HG02678 (cell line): ENCODE data around the gene ZNF532.
A peak's percentile ranks its signal among the peaks of the same experiment; 100 is the strongest.
"Not testable (repeated sequence)": the region's sequence is repeated elsewhere in the genome, so short reads cannot be mapped to it uniquely, and the experiment has no call there.

ENCODE experiments used
- ATAC-seq: cut with Tn5 transposase; IDR thresholded peaks from one replicate; pipeline ENCODE4 v1.9.1; 2021; ENCODE audit warnings: mild to moderate bottlenecking, moderate library complexity; ENCODE audit not compliant: unreplicated experiment

The ZNF532 gene

DNA sequence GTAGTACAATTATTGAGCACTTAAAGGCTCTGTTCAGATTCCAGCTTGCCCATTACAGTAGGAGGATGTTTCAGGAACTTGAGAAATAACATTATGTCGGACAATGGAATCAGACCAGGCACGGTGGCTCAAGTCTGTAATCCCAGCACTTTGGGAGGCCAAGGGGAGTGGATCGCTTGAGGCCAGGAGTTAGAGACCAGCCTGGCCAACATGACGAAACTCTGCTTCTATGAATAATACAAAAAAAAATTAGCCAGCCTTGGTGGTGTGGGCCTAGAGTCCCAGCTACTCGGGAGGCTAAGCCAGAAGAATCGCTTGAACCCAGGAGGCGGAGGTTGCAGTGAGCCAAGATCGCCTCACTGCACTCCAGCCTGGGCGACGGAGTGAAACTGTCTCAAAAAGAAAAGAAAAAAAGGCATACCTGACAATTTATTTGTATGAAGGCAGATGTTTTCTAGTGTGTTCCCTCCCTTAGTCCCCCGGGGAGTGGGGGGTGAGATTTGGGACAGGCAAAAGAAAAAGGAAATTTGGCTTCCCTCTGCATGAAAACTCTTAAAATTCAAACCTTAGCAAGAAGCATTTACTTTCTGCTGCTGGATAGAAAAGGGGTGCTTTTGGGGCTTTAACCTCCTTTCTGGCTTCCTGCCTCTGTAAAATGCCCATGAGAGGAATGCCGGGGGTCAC, 13.7 kb upstream of the ZNF532 start:
- ATAC-seq = no peak

DNA sequence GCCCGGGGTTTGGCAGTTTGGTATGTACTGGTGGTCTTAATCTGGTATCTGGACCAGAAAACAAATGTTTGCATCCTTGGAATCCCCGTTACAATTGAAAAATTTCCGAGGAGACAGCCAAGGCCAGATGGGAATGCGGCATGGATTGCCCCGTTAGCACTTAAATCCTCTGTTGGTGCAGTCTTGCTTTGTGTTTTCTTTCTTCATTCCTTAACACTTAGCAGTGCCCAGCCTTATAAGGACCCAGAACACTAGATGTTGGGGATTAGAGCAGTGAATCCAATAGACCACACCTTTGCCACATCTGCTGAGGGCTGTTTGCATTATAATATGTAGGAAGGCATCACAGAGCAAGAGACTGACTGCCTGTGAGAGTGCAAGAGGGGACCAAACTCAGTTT, 12.8 kb upstream of the ZNF532 start:
- ATAC-seq = no peak

- ATAC-seq = no peak
These were observed 12.0 kb upstream of the ZNF532 start for GRCh38 chr18:58852629-58853028.

DNA sequence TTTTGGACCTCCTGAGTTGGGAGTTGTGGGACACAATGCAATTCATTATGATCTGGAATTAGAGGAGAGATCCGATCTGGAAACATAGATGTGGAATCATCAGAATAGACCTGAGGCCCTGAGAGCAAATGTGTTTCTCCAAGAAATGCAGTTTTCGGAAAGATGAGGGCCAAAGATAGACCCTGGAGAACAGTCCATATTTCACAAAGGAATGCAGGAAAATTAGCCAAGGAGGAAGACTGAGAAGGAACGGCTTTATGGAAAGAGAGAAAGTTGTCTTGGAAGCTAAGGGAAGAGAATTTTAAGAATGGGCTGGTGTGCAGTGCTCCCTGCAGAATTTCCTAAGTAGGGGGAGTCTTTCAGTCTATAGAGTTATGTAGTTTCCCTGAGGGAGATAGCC, 11.1 kb upstream of the ZNF532 start:
- no peak for ATAC-seq

DNA sequence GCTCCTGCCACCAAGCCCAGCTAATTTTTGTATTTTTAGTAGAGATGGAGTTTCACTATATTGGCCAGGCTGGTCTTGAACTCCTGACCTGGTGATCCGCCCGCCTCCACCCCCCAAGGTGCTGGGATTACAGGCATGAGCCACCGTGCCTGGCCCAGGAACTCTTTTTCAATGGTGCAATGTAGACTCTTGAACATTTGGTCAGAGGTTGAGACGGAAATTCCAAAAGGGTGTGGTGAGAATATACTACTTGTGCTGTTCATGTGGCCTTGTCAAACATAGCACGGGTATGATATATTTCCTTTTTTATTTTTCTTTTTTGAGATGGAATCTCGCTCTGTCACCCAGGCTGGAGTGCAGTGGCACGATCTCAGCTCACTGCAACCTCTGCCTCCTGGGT, 9.2 kb upstream of the ZNF532 start:
- ATAC-seq = not testable (repeated sequence)

DNA sequence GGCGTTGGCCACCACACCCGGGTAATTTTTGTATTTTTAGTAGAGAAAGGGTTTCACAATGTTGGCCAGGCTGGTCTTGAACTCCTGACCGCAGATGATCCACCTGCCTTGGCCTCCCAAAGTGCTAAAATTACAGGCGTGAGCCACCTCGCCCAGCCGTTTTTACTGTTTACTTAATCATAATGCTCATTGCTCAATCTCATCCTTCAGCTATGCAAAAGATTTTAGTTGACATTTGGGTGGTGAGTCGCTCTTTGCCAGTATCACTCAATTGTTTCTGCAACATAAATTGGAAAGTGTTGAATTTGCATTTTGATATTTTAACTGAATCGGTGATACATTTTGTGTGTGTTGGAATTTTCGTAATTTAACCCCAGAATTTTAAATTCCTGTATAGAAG, 7.8 kb upstream of the ZNF532 start:
- no peak for ATAC-seq

DNA sequence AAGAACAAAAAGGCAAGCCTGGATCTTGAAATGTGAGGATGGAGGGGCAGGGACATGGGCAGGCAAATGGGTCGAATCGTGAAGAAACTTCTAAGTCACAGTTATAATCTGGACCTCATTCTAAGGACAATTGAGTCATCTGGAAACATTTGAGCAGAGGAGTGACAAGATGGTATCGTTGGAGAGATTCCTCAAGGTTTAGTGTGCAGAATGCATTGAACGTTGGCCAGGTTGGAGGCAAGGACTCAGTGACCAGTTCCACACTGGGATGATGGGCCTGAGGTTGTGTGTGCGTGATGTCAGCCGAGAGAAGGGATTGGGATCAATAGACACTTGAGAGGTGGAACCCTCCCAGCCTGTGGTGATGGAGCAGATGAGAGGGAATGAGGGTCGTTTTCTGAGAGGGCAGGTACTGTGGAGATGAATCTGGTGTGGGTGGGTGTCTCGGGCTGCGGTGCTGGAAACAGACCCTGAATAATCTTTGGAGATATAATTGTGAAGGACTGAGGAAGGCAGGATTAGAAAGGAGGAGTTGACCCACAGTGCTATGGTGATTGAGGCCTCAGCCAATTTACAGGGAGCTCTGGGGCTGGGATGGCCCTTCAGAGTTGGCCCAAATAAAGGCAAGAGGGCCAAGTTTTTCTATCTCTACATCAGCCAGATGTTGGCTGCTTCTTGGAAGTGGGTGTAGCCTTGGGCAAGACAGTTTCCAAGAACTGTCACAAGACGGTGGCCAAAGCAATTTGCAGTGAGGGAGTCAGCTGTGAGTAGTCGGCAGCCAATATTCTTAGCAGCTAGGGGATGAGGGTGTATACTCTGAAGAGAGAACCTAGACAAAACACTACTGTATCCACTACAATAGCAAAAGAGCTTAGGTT, 5.8 kb upstream of the ZNF532 start:
- no peak for ATAC-seq

- ATAC-seq = no peak
These were observed 4.8 kb upstream of the ZNF532 start for GRCh38 chr18:58859907-58860306.

DNA sequence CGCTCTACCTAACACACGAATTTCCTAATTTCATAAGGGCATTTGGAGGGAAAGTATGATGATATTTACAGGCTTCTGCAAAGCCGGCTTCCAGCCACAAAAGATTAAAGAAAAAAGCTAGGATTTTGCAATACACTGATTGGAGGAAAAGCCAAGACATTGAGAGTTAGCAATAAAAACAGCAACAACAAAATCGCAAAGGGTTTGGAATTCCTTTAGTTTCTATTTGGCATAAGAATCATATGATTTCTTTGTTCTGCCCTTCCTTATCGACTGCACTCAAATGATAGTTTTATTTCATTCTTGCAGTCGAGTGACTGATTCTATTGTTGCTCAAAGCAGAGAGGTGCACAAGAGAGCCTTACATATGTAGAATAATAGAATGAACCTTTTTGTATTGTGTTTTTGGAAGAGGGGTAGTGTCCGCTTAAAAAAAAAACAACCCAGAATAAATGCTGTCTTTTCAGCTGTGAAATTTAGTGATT, 3.9 kb upstream of the ZNF532 start:
- ATAC-seq = no peak

- no peak for ATAC-seq
These were observed 3.3 kb upstream of the ZNF532 start for GRCh38 chr18:58861353-58861752.

GRCh38 chr18:58861861-58862301, 2.8 kb upstream of the ZNF532 start:
- no peak for ATAC-seq

- no peak for ATAC-seq
These were observed 2.3 kb upstream of the ZNF532 start for GRCh38 chr18:58862356-58862755.

DNA sequence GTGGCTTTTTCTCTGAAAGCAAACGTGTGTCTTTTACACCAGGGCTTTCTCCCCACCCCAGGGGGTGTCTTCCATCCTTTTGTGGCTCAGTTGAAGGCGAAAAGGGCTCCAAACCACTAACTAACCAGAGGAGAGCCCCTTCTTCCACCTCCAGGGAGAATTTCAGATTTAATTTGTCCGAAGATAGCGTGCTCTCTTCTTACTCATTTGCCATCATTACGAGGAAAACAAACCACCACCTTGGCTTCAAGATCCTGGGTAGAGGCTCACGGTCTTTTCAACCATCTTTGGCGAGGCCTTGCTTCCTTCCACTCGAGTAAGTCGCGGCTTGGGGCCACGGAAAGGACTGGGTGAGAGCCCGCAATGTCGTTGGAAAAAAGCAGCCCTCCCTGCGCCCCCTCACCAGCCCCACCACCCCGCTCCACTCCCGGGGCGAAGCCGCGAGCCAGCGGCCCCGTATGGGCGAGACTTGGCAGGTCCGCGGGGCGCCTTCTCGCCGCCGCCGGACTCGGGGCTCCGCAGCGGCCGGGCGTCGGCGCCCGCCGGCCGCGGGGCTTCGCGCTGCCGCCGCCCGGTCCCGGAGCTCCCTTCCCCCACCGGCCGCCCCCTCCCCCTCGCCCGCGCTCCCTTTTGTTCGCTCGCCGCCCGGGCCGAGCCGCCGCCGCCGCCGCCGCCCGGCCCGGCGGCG, 1.7 kb upstream of the ZNF532 start:
- peak; percentile 31 for ATAC-seq

DNA sequence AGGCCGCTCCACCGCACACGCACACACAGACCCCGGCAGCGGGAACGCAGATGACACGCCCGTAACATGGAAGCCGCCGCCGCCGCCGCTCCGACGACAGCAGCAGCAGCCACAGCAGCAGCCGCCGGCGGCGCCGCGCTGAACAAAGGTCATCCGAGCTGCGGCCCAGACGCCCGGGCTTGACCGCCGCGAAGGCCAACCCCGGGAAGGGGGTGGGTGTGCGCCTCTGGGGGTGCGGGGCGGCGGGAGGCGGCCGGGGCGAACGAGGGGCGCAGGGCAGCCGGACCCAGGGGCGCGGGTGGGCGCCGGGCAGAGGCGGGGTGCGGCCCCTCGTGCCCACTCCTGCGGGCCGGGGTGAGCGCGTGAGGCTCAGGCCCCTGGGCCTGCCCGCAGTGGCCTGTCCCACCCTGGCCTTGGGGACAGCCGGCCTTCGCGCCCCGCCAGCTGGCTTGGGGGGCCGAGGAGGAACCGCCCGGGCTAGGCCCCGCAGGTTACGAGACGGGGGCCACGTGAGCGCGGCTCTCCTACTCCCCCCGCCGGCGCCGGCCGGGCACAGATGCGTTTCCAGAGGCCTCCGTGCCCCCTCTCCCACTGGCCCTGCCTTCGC, 1.0 kb upstream of the ZNF532 start:
- peak; percentile 64 for ATAC-seq

DNA sequence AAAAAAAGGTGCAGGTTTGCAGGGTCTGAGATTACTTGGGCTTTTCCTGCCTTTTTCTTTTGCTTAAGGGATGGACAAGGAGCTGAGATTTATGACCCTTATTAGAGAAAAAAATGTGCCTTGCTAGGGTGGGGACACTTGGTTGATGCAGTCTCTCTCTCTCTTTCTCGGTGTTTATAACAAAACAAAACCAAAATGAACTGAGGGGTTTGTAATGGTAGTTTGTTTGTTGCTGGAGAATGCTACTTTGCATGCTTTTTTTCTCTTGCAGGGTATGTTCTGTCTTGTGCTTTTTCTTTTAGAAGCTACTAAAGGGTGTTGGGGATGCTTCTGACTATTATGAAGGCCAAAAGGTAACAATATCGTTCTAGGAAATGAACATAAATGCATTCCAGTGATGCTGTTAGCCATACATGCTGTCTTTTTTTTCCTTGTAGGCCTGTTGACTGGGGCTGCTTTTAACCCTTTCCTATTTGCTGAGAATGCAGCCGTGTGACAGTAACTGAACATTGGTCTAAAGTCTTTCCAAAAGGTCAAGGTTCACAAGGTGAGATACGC, 435 bp downstream of the ZNF532 start:
- no peak for ATAC-seq

DNA sequence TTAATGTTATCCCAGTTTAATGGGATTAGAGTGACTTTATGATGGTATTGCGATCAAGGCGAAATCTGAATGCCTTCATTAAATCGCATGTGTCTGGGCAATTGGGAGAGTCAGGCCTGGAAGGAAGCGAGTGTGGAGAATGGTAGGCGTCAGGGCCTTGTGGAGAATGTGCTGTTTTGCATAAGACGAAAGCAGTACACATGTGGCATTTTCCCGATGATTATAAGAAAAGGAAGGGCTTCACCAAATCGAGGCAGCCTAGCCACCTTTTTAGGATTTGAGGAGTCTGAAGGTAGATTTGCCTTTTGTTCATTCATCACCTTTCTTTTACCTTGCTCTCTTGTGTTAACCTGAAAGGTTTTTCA, 1.0 kb downstream of the ZNF532 start:
- no peak for ATAC-seq

GRCh38 chr18:58866066-58866772, 1.5 kb downstream of the ZNF532 start:
- no peak for ATAC-seq

DNA sequence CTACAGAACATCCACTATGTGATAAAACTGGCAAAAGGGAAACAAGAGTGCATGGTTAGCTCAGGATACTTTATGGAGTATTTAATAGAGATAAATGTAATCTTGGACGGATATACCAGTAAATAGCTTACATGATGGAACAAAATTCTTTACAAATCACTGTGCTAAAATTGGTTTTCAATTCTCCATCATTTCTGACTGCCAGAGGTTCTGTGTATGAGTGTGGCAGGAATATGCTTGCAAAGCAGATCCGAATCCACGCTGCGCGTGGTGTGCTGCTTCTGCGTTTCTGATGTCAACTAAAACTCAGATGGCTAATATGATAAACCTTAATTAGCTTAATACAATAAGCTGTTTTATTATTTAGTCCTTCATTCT, 2.1 kb downstream of the ZNF532 start:
- no peak for ATAC-seq

DNA sequence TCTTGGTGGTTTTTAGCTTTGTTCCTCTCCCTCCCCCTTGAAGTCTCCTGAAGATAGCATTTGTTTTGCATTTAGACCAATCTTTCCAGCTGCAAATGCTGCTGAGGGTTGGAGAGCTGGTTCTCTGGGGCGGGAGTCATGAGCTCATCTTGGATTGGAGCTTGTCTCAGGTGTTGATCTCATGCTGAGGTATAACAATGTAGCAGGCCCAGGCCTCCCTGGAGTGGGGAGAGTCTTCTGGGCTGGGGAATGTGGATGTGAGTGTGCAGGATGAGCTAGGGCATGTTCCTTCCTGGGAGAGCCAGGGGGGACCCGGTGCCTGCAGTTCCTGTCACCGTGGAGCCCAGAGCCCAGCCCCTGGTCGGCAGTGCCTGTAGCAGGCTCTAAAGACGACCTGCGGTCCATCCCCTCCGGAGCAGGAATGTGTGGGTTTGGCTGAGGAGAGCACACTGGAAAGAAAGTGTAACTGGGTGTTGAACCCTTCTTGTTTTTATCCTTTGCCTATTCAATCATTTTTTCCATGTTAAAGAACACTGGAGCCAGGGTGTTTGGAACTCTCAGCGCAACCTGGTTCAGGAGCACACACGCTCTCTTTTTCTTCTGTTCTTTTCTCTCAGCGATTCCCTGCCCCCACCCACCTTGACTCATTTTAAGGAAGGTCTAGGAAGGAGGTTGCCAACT, 2.7 kb downstream of the ZNF532 start:
- ATAC-seq = no peak

DNA sequence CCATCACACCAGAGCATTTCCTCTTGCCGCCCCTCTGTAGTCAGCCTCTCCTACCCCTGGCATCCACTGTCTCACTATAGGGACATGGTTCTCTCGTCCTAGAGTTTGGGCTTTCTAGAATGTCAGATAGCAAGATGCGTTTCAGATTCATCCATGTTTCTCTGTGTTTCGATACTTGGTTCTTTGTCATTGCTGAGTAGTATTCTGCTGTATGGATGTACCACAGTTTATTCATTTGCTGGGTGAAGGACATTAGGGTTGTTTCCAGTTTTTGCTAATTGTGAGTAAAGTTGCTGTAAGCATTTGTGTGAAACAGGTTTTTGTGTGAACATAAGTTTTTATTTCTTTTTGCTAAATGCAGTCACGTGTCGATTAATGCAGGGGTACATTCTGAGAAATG, 3.8 kb downstream of the ZNF532 start:
- no peak for ATAC-seq
